ENCODE data around the gene ALDOB.

Gene ALDOB

DNA sequence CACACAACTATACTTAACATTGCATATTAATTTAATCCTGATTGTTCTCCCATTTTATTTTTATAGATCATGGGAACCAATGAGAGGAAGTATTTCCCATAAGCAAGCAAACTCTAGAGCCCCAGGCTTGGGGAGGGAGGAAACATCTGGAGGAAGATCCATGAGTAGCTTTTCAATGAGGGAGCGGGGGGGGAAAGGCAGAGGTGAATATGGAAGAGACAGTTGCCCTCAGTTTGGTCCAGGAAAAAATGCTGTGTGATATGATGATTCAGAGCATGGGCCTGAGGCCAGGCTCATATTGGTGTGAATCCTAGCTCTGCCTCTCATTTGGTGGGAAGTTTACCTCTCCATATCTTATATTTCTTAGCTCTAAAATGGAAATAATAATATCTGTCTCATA lies 42.2 kb upstream of the ALDOB start:
- TF ChIP-seq, protein P1, sequence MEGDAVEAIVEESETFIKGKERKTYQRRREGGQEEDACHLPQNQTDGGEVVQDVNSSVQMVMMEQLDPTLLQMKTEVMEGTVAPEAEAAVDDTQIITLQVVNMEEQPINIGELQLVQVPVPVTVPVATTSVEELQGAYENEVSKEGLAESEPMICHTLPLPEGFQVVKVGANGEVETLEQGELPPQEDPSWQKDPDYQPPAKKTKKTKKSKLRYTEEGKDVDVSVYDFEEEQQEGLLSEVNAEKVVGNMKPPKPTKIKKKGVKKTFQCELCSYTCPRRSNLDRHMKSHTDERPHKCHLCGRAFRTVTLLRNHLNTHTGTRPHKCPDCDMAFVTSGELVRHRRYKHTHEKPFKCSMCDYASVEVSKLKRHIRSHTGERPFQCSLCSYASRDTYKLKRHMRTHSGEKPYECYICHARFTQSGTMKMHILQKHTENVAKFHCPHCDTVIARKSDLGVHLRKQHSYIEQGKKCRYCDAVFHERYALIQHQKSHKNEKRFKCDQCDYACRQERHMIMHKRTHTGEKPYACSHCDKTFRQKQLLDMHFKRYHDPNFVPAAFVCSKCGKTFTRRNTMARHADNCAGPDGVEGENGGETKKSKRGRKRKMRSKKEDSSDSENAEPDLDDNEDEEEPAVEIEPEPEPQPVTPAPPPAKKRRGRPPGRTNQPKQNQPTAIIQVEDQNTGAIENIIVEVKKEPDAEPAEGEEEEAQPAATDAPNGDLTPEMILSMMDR (conservative IDR thresholded peaks at IDR 0.05): no peak
- no peak for TF ChIP-seq ZFX (IDR thresholded peaks at IDR 0.05)
- no peak overlapping the region for H3K27ac ChIP-seq

DNA sequence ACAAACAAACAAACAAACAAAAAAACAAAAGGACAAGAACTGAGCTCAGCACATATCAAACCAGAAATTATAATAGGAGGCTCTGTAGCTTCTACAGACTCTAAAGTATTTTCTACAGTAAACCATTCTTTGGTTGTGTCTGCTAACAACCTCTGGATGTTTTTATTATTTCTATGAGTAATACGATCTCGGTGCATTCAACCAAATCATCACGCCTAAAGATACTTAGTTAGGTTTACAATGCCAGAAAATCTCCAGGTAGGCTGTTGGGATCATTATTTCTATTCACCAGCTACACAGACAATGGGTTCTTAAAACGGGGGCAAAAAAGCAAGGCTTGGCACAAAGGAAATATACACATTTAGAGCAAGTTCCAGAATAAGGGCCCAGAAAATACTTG lies 41.6 kb upstream of the ALDOB start:
- TF ChIP-seq, protein P1 (conservative IDR thresholded peaks at IDR 0.05): no peak
- TF ChIP-seq ZFX (IDR thresholded peaks at IDR 0.05): no peak
- no peak overlapping the region for H3K27ac ChIP-seq

DNA sequence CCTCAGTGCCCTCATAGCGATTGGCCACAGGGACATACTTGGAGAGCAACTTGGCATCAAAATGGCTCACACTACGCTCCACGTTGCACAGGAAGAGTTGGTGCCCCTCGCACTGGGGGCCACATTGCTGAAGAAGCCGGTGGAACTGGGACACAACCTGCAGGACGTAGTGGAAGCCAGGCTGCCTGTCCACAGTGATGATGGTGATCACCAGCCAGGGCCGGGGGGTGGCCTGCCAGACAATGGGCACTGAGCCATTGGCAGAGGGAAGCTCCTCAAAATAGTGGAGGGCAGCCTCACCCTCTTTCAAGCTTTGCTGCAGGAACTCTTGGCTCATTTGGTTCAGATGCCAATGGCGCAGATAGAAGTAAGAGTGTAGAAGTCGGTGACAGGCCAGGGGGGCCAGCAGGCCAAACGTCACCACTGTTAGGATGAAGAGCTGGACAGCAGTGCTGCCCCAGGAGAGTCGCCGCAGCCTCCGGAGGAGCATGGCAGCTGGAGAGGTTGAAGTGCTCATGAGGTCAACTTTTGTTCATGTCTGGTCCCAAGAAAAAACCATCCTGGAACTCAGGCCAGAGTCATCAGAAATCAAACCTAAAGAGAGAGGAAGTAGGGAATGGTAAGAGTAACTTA lies 41.1 kb upstream of the ALDOB start:
- TF ChIP-seq ZFX (IDR thresholded peaks at IDR 0.05): no peak
- TF ChIP-seq, protein P1 (conservative IDR thresholded peaks at IDR 0.05): no peak
- no peak overlapping the region for H3K27ac ChIP-seq

DNA sequence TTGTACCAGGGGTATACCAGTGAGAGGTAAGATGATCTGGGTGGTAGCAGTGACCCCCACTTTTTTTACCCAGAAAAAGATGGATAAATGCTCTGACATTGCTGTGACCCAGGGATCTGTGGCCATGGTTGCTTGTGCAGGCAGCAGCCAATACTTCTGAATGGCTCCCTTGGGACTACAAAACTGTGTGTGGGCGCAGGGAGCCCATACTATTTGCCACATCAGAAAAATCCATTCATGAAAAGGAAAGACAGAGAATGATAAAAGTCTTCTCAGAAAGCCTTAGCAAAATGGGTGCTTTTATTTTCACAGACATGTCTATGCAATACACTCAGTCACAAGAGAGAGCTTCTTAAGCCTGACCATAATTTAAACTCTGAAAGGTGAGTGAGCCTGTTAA lies 37.3 kb upstream of the ALDOB start:
- TF ChIP-seq ZFX (IDR thresholded peaks at IDR 0.05): no peak
- TF ChIP-seq, protein P1 (conservative IDR thresholded peaks at IDR 0.05): no peak

DNA sequence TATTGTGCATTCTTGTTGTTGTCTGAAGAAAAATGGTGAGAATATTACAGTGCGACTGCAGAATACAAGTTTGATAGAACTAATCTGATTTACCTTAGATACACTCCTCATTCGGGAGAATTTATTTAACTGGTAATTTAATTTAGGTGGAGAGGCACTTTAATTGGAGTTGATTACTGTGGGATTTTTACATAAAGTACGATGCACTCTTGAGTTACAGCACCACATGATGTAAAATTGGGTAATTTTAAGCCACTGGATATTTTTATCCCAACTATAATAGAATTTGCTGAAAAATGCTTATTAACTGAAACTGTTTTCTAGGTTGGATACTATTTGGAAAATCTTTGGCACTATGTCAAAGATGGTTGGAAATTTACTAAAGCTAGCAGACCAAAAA lies 35.4 kb upstream of the ALDOB start:
- no peak overlapping the region for H3K27ac ChIP-seq
- TF ChIP-seq, protein P1 (conservative IDR thresholded peaks at IDR 0.05): no peak
- TF ChIP-seq ZFX (IDR thresholded peaks at IDR 0.05): no peak

More for the DNA sequence above, 37.3 kb upstream of the ALDOB start:
- no peak overlapping the region for H3K27ac ChIP-seq

DNA sequence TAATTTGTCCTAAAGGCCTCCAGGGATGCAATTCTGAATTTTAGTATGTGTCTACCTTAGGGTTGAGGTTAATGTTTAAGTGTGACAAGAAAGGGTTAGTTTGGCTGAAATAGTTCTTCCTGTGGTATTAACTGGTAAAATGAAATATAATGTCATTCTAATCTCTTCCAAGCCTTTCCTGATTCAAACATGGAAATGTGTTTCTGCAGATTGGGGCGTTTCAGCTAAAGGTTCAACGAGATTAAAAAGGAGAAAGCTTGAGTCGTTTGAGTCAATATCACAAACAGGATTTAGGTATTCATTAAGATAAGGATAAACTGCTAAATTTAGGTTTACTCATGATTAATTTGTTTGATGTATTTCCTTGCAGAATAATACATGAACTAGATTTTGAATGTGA lies 34.4 kb upstream of the ALDOB start:
- H3K27ac ChIP-seq: no peak overlapping the region
- no peak for TF ChIP-seq ZFX (IDR thresholded peaks at IDR 0.05)
- TF ChIP-seq, protein P1 (conservative IDR thresholded peaks at IDR 0.05): no peak

DNA sequence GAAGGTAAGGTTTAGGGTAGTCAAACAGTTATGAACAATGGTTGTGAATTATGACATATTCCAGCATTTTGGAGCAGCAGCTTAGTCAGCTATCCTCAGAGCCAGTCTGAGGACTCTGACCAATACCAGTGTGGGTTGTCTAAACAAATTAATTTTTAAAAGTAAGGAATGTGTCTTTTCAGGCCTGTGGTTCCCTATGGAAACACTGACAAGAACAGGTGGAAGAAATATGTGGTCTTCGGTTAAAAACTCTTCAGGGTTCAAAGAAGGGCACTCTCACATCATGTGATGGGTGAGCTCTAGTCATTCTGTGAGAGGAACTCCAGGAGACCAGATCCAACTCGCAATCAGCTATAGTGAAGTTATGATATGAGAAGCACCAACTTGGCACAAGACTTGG lies 33.5 kb upstream of the ALDOB start:
- TF ChIP-seq, protein P1 (conservative IDR thresholded peaks at IDR 0.05): no peak
- TF ChIP-seq ZFX (IDR thresholded peaks at IDR 0.05): no peak

More for the DNA sequence above, 33.5 kb upstream of the ALDOB start:
- no peak overlapping the region for H3K27ac ChIP-seq

Measured in C4-2B (cell line).